Endothelial cell of umbilical vein (primary cell): ENCODE data around the gene COX7A2. TPM values are rescaled to one million over a fixed set of nuclear protein-coding genes. Genes with fewer than 3 reads are reported as not detected.

Experiments used
- BruUV-seq: library from RNA; stranded (reverse); fragments of 400-500 nt; replicated peaks from 2 replicates; lab custom pipeline; 2021; lab: Mats Ljungman, UMichigan
- CTCF ChIA-PET: fragments of 300-600, 350-600 bp; sonication (Branson Sonifier 250); formaldehyde crosslinking; loops from one replicate; lab custom pipeline; 2021; ENCODE audit warnings: antibody characterized with exemption, inconsistent platforms; lab: Charles Lee
- POLR2A ChIA-PET: fragments of 300-600, 350-600 bp; sonication (Branson Sonifier 250); formaldehyde crosslinking; loops from one replicate; lab custom pipeline; 2021; ENCODE audit warnings: antibody characterized with exemption, inconsistent platforms; lab: Charles Lee
- DNase-seq: peaks from one replicate; pipeline ENCODE4 v3.0.0-alpha.2; 2011; ENCODE audit warnings: low read depth, low spot score
- FAIRE-seq: peaks from 2 replicates; lab custom pipeline; 2011; peaks lifted over from hg19 to GRCh38; lab: Jason Lieb, UNC
- H2AFZ ChIP-seq: 2 replicates; pipeline ENCODE4 v1.6.0; 2012; ENCODE audit warnings: low read depth, low read length, control low read depth, inconsistent platforms
- H3K27ac ChIP-seq: 2 replicates; pipeline ENCODE4 v1.5.1; 2011; ENCODE audit warnings: low read depth, mild to moderate bottlenecking, control low read depth, low read length, moderate library complexity; ENCODE audit not compliant: insufficient read depth
- H3K27me3 ChIP-seq, 2 experiments: 2 replicates each; pipeline versions ENCODE4 v1.6.0 to v1.6.1; 2011; ENCODE audit warnings: low read length in 2 of 2, mixed read lengths in 1 of 2; ENCODE audit not compliant: control insufficient read depth in 2 of 2, insufficient read depth in 2 of 2
- H3K36me3 ChIP-seq, 2 experiments: 2 replicates in 1 of 2; 3 replicates in 1 of 2; pipeline ENCODE4 v1.5.1; 2011; ENCODE audit warnings: low read length in 2 of 2, mild to moderate bottlenecking in 1 of 2, moderate library complexity in 1 of 2; ENCODE audit not compliant: control insufficient read depth in 2 of 2, insufficient read depth in 2 of 2; ENCODE audit errors: extremely low read depth in 1 of 2
- H3K4me1 ChIP-seq: 3 replicates; pipeline ENCODE4 v1.5.1; 2011; ENCODE audit warnings: mild to moderate bottlenecking, low read length; ENCODE audit not compliant: control insufficient read depth, insufficient read depth; ENCODE audit errors: extremely low read depth
- H3K4me2 ChIP-seq: 2 replicates; pipeline ENCODE4 v1.6.1; 2011; ENCODE audit warnings: low read length, control low read depth, mixed read lengths; ENCODE audit not compliant: insufficient read depth
- H3K4me3 ChIP-seq, 3 experiments: fragments of 200-600 bp in 1 of 3; sonication (generic), shearing (Covaris generic) in 1 of 3; replicated peaks in 1 of 3; 2 replicates each; pipeline ENCODE4 v1.5.1; 2011 to 2016; ENCODE audit warnings: control low read depth in 3 of 3, low read length in 3 of 3, mild to moderate bottlenecking in 2 of 3, inconsistent platforms in 1 of 3, low read depth in 1 of 3, moderate library complexity in 1 of 3; ENCODE audit not compliant: insufficient read depth in 1 of 3
- H3K79me2 ChIP-seq: 2 replicates; pipeline ENCODE4 v1.6.0; 2012; ENCODE audit warnings: low read length, inconsistent platforms; ENCODE audit not compliant: control insufficient read depth, insufficient read depth
- H3K9ac ChIP-seq: replicated peaks from 2 replicates; pipeline ENCODE3; 2011; ENCODE audit warnings: low read length, control low read depth; ENCODE audit not compliant: insufficient read depth; ENCODE audit errors: extremely low read depth
- H3K9me1 ChIP-seq: replicated peaks from 3 replicates; pipeline ENCODE4 v1.6.0; 2011; ENCODE audit warnings: mild to moderate bottlenecking, low read length; ENCODE audit not compliant: control insufficient read depth, insufficient read depth; ENCODE audit errors: extremely low read depth
- H3K9me3 ChIP-seq: replicated peaks from 2 replicates; pipeline ENCODE4 v1.5.1; 2012; ENCODE audit warnings: low read length, inconsistent platforms; ENCODE audit not compliant: control insufficient read depth, insufficient read depth
- H4K20me1 ChIP-seq: replicated peaks from 2 replicates; pipeline ENCODE3; 2011; ENCODE audit warnings: mild to moderate bottlenecking, low read length; ENCODE audit not compliant: control insufficient read depth, insufficient read depth; ENCODE audit errors: extremely low read depth
- EZH2 ChIP-seq: IDR thresholded peaks from 2 replicates; pipeline ENCODE4 v1.6.1; 2012; ENCODE audit warnings: borderline replicate concordance, low read depth, mild to moderate bottlenecking, moderate library complexity, low read length, inconsistent platforms; ENCODE audit not compliant: severe bottlenecking
- FOS ChIP-seq: IDR thresholded peaks from 2 replicates; pipeline ENCODE4 v1.6.1; 2011; ENCODE audit warnings: mild to moderate bottlenecking, low read length, moderate library complexity, borderline replicate concordance; ENCODE audit not compliant: insufficient read depth
- GATA2 ChIP-seq: IDR thresholded peaks from 2 replicates; pipeline ENCODE4 v1.7.0; 2011; ENCODE audit warnings: low read depth, mild to moderate bottlenecking, moderate library complexity, mixed read lengths, low read length; ENCODE audit not compliant: insufficient read length, insufficient read depth
- JUN ChIP-seq: IDR thresholded peaks from 2 replicates; pipeline ENCODE4 v1.6.1; 2011; ENCODE audit warnings: borderline replicate concordance, low read depth; ENCODE audit not compliant: insufficient read length, insufficient read depth
- MYC ChIP-seq: IDR thresholded peaks from one replicate; pipeline ENCODE4 v1.6.1; 2011; ENCODE audit warnings: mild to moderate bottlenecking, low read depth, low read length
- POLR2A ChIP-seq: IDR thresholded peaks from 2 replicates; pipeline ENCODE4 v1.6.1; 2012; ENCODE audit warnings: low read depth, mild to moderate bottlenecking, control low read depth, low read length
- POLR2AphosphoS5 ChIP-seq: IDR thresholded peaks from 2 replicates; pipeline ENCODE4 v1.6.1; 2012; ENCODE audit warnings: low read depth, mild to moderate bottlenecking, control low read depth, low read length, moderate library complexity; ENCODE audit not compliant: insufficient read depth
- dilution Hi-C: fragments of 300-500 bp; cut with MboI; formaldehyde crosslinking; loops from one replicate; pipeline ENCODE4 v1.15.0; 2019; ENCODE audit warnings: low sequenced_read_pairs; ENCODE audit not compliant: extremely low pct_ligation_motif_present
- intact Hi-C: fragments of 100-400 bp; cut with micrococcal nuclease; formaldehyde crosslinking; loops from one replicate; pipeline ENCODE4 v1.10.0; 2022
- polyA plus RNA-seq, 4 experiments: library from polyadenylated mRNA; depleted of rRNA in 3 of 4; stranded (reverse) in 3 of 4; unstranded in 1 of 4; fragments of >200 nt; gene quantifications; 2 replicates each; pipeline versions ENCODE4 v1.2.1 to v1.2.3, GENCODE V29; 2011 to 2012; ENCODE audit warnings: missing spikeins in 1 of 4
- total RNA-seq: library from RNA; stranded (reverse); gene quantifications from 2 replicates; pipeline ENCODE4 v1.2.3, GENCODE V29; 2021
- TF ChIP-seq, protein P1 (sequence below), 2 donors: IDR thresholded peaks; 1 replicate in 1 of 2; 2 replicates in 1 of 2; pipeline ENCODE4 v1.5.1; 2011; ENCODE audit warnings: low read length in 2 of 2, mild to moderate bottlenecking in 2 of 2, moderate library complexity in 2 of 2, control low read depth in 1 of 2, inconsistent platforms in 1 of 2, low read depth in 1 of 2; ENCODE audit not compliant: insufficient read depth in 1 of 2; ENCODE audit errors: extremely low read depth in 1 of 2
- TF ChIP-seq, protein P2 (sequence below): IDR thresholded peaks from 2 replicates; pipeline ENCODE4 v1.6.1; 2011; ENCODE audit not compliant: insufficient read depth, insufficient read length

Gene COX7A2
- total and polyA plus RNA-seq, 2 donors (not counting 3 experiments of a cell fraction or from before 2014, with no cell fraction given), result 254 to 426 TPM

DNA sequence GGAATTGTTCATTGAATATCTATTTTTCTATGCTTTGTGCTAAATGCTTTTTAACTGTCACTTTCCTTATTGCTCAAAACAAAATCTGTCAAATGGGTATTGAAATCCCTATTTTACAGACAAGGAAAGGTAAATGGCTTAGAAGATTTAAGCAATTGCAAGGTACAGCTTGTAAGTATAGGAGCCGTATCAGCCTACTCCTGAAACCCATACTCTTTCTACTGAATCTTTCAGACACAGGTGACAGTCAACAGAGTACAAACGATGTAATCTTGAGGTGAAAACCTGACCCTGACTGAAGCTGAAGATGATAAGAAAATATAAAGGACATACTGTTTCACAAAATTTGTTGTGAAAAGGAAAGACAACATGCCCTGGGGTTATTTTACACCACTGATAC is 7.0 kb upstream of the COX7A2 start:
- ChIA-PET POLR2A (no interaction called here), CTCF (interaction anchor here (0.9 to 1.5 kb wide), 3 partner anchors 9 to 296 kb away, joined by 3 to 4 read pairs (median 3); no protein-coding TSS in a partner anchor)
- no peak for TF ChIP-seq EZH2
- TF ChIP-seq JUN, result no peak
- TF ChIP-seq, protein P1, sequence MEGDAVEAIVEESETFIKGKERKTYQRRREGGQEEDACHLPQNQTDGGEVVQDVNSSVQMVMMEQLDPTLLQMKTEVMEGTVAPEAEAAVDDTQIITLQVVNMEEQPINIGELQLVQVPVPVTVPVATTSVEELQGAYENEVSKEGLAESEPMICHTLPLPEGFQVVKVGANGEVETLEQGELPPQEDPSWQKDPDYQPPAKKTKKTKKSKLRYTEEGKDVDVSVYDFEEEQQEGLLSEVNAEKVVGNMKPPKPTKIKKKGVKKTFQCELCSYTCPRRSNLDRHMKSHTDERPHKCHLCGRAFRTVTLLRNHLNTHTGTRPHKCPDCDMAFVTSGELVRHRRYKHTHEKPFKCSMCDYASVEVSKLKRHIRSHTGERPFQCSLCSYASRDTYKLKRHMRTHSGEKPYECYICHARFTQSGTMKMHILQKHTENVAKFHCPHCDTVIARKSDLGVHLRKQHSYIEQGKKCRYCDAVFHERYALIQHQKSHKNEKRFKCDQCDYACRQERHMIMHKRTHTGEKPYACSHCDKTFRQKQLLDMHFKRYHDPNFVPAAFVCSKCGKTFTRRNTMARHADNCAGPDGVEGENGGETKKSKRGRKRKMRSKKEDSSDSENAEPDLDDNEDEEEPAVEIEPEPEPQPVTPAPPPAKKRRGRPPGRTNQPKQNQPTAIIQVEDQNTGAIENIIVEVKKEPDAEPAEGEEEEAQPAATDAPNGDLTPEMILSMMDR (IDR thresholded peaks at IDR 0.05; ENCODE audit: extremely low read depth in 1 of 2, insufficient read depth in 1 of 2, low read depth in 1 of 2, low read length in 2 of 2), result no peak
- no peak for TF ChIP-seq GATA2
- no peak for TF ChIP-seq POLR2A
- no peak for TF ChIP-seq POLR2AphosphoS5
- TF ChIP-seq FOS, result no peak
- TF ChIP-seq, protein P2, sequence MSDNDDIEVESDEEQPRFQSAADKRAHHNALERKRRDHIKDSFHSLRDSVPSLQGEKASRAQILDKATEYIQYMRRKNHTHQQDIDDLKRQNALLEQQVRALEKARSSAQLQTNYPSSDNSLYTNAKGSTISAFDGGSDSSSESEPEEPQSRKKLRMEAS, result no peak
- no peak for TF ChIP-seq MYC
- Histone ChIP-seq H3K4me2 (no peak overlapping the region), H3K27me3 (no peaks in the 10 kb centered on the region), H4K20me1 (peaks cover 3% of the 10 kb centered on the region), H3K9me3 (no peaks in the 10 kb centered on the region), H3K4me3 (no peak overlapping the region), H3K9me1 (no peaks in the 10 kb centered on the region), H3K36me3 (peaks cover 0 to 3% of the 10 kb centered on the region in 2 experiments), H3K27ac (no peak overlapping the region), H2AFZ (no peak overlapping the region), H3K79me2 (no peaks in the 10 kb centered on the region), H3K9ac (no peak overlapping the region), H3K4me1 (no peaks in the 10 kb centered on the region)
- FAIRE-seq, result no peak
- intact Hi-C loops, result no loop called here
- dilution Hi-C loops, result no loop called here
- no TSS peak for BruUV-seq
- no peak for DNase-seq
